ENCODE measurements around the gene SETDB1.
"Not testable (repeated sequence)": the region's sequence is repeated elsewhere in the genome, so short reads cannot be mapped to it uniquely, and the experiment has no call there.

Gene SETDB1

GRCh38 chr1:150928775-150929174 lies 2.6 kb downstream of the SETDB1 start:
- DNase-seq (ENCODE audit: low read depth in 2 of 3, low spot score in 2 of 3) = not testable (repeated sequence)

- no peak for DNase-seq (ENCODE audit: low read depth in 2 of 3, low spot score in 2 of 3)
Observed at GRCh38 chr1:150931773-150932172, 5.6 kb downstream of the SETDB1 start.

- DNase-seq (ENCODE audit: low read depth in 2 of 3, low spot score in 2 of 3) = no peak
Observed at GRCh38 chr1:150944856-150945255, 18.7 kb downstream of the SETDB1 start.

- no peak for DNase-seq (ENCODE audit: low read depth in 2 of 3, low spot score in 2 of 3)
Observed at GRCh38 chr1:150954708-150955107, 28.5 kb downstream of the SETDB1 start.

GRCh38 chr1:150955280-150955679 lies 29.1 kb downstream of the SETDB1 start:
- DNase-seq (ENCODE audit: low read depth in 2 of 3, low spot score in 2 of 3) = no peak

- DNase-seq (ENCODE audit: low read depth in 2 of 3, low spot score in 2 of 3) = no peak
Observed at GRCh38 chr1:150957666-150958065, 31.5 kb downstream of the SETDB1 start.

GRCh38 chr1:150960646-150961045 lies 34.5 kb downstream of the SETDB1 start:
- DNase-seq (ENCODE audit: low read depth in 2 of 3, low spot score in 2 of 3) = no peak

GRCh38 chr1:150961756-150962155 lies 35.6 kb downstream of the SETDB1 start:
- no peak for DNase-seq (ENCODE audit: low read depth in 2 of 3, low spot score in 2 of 3)

GRCh38 chr1:150963321-150964163 lies 37.4 kb downstream of the SETDB1 start:
- DNase-seq (ENCODE audit: low read depth in 2 of 3, low spot score in 2 of 3) = no peak

GRCh38 chr1:150964164-150964489 lies 38.0 kb downstream of the SETDB1 start:
- DNase-seq (ENCODE audit: low read depth in 2 of 3, low spot score in 2 of 3) = no peak

GRCh38 chr1:150965605-150966004 lies 39.4 kb downstream of the SETDB1 start:
- no peak for DNase-seq (ENCODE audit: low read depth in 2 of 3, low spot score in 2 of 3)

GRCh38 chr1:150966011-150966410 lies 39.8 kb downstream of the SETDB1 start:
- no peak for DNase-seq (ENCODE audit: low read depth in 2 of 3, low spot score in 2 of 3)

GRCh38 chr1:150967936-150968335 lies 41.8 kb downstream of the SETDB1 start:
- DNase-seq (ENCODE audit: low read depth in 2 of 3, low spot score in 2 of 3) = no peak

- no peak for DNase-seq (ENCODE audit: low read depth in 2 of 3, low spot score in 2 of 3)
Observed at GRCh38 chr1:150968491-150968890, 42.3 kb downstream of the SETDB1 start.

- DNase-seq (ENCODE audit: low read depth in 2 of 3, low spot score in 2 of 3) = no peak
Observed at GRCh38 chr1:150969626-150970025, 43.5 kb downstream of the SETDB1 start.

- DNase-seq (ENCODE audit: low read depth in 2 of 3, low spot score in 2 of 3) = no peak
Observed at GRCh38 chr1:150970808-150971582, 44.8 kb downstream of the SETDB1 start.

GRCh38 chr1:150971583-150972416 lies 45.6 kb downstream of the SETDB1 start:
- no peak for DNase-seq (ENCODE audit: low read depth in 2 of 3, low spot score in 2 of 3)

- DNase-seq (ENCODE audit: low read depth in 2 of 3, low spot score in 2 of 3) = no peak
Observed at GRCh38 chr1:150972417-150972940, 46.3 kb downstream of the SETDB1 start.

GRCh38 chr1:150973258-150973835 lies 47.2 kb downstream of the SETDB1 start:
- peak in 1 of 3 experiments; percentile 23 for DNase-seq (ENCODE audit: low read depth in 2 of 3, low spot score in 2 of 3)

- DNase-seq (ENCODE audit: low read depth in 2 of 3, low spot score in 2 of 3) = peak in 2 of 3 experiments; percentile 22 to 38
Observed at GRCh38 chr1:150973836-150974579, 47.8 kb downstream of the SETDB1 start.

All from activated CD8-positive, alpha-beta memory T cell treated with anti-CD3 and anti-CD28 coated beads for 48 hours (primary cell).